Fibroblast of lung (primary cell): ENCODE measurements around the gene PLAAT3. TPM values are rescaled to one million over a fixed set of nuclear protein-coding genes. Genes with fewer than 3 reads are reported as not detected.

Experiments used
- DNase-seq, 2 donors: peaks; one replicate each; pipeline versions ENCODE4 v3.0.0 to v3.0.0-alpha.2; 2010; ENCODE audit warnings: low read depth in 2 of 2
- H2AFZ ChIP-seq: 2 replicates; pipeline ENCODE4 v1.5.1; 2012; ENCODE audit warnings: low read length, control low read depth, inconsistent platforms
- H3K27ac ChIP-seq: 2 replicates; pipeline ENCODE4 v1.5.1; 2011; ENCODE audit warnings: low read length, control low read depth; ENCODE audit not compliant: insufficient read depth
- H3K27me3 ChIP-seq: 2 replicates; pipeline ENCODE4 v1.5.1; 2011; ENCODE audit warnings: mild to moderate bottlenecking, low read length; ENCODE audit not compliant: control insufficient read depth, insufficient read depth
- H3K36me3 ChIP-seq: 2 replicates; pipeline ENCODE4 v1.5.1; 2011; ENCODE audit warnings: low read length; ENCODE audit not compliant: control insufficient read depth, insufficient read depth
- H3K4me1 ChIP-seq: 2 replicates; pipeline ENCODE4 v1.5.1; 2011; ENCODE audit warnings: low read length; ENCODE audit not compliant: control insufficient read depth, insufficient read depth; ENCODE audit errors: extremely low read depth
- H3K4me2 ChIP-seq: 2 replicates; pipeline ENCODE4 v1.5.1; 2011; ENCODE audit warnings: low read length, control low read depth; ENCODE audit not compliant: insufficient read depth; ENCODE audit errors: extremely low read depth
- H3K4me3 ChIP-seq, 4 experiments: fragments of 200-600 bp in 1 of 4; sonication (generic) in 1 of 4; replicated peaks in 1 of 4; 2 replicates each; pipeline ENCODE4 v1.5.1; 2011 to 2016; ENCODE audit warnings: low read length in 4 of 4, low read depth in 3 of 4, mild to moderate bottlenecking in 3 of 4, control low read depth in 2 of 4, inconsistent platforms in 1 of 4, mixed read lengths in 1 of 4; ENCODE audit not compliant: insufficient read depth in 1 of 4; ENCODE audit errors: control extremely low read depth in 1 of 4
- H3K79me2 ChIP-seq: 2 replicates; pipeline ENCODE4 v1.5.1; 2012; ENCODE audit warnings: mild to moderate bottlenecking, low read length, inconsistent platforms; ENCODE audit not compliant: control insufficient read depth, insufficient read depth
- H3K9ac ChIP-seq: 2 replicates; pipeline ENCODE4 v1.5.1; 2011; ENCODE audit warnings: mild to moderate bottlenecking, low read length, control low read depth; ENCODE audit not compliant: insufficient read depth
- H3K9me3 ChIP-seq: 2 replicates; pipeline ENCODE4 v1.5.1; 2012; ENCODE audit warnings: low read depth, low read length; ENCODE audit not compliant: control insufficient read depth, insufficient read depth
- H4K20me1 ChIP-seq: 2 replicates; pipeline ENCODE4 v1.5.1; 2011; ENCODE audit warnings: low read length; ENCODE audit not compliant: control insufficient read depth, insufficient read depth; ENCODE audit errors: extremely low read depth
- EZH2 ChIP-seq: IDR thresholded peaks from 2 replicates; pipeline ENCODE4 v1.5.1; 2012; ENCODE audit warnings: low read length, control low read depth, mild to moderate bottlenecking; ENCODE audit errors: missing control alignments
- polyA plus RNA-seq, 2 donors: library from polyadenylated mRNA; depleted of rRNA in 1 of 2; stranded (reverse) in 1 of 2; unstranded in 1 of 2; fragments of >200 nt; gene quantifications; 2 replicates each; pipeline ENCODE4 v1.2.1, GENCODE V29; 2011 to 2012; ENCODE audit warnings: missing spikeins in 1 of 2
- total RNA-seq: library from RNA; depleted of rRNA; stranded (reverse); fragments of >200 nt; gene quantifications from 2 replicates; pipeline ENCODE4 v1.2.1, GENCODE V29; 2014
- TF ChIP-seq, protein P1 (sequence below), 2 donors: IDR thresholded peaks in 1 of 2; conservative IDR thresholded peaks in 1 of 2; 1 replicate in 1 of 2; 2 replicates in 1 of 2; pipeline ENCODE4 v1.5.1; 2011 to 2012; ENCODE audit warnings: low read length in 2 of 2, control low read depth in 1 of 2, inconsistent platforms in 1 of 2, low read depth in 1 of 2, mild to moderate bottlenecking in 1 of 2

PLAAT3 gene
- total and polyA plus RNA-seq, 2 donors (not counting 1 experiment from before 2014, with no cell fraction given), result 11.4 to 45.4 TPM

- no peak for TF ChIP-seq EZH2
- TF ChIP-seq, protein P1, sequence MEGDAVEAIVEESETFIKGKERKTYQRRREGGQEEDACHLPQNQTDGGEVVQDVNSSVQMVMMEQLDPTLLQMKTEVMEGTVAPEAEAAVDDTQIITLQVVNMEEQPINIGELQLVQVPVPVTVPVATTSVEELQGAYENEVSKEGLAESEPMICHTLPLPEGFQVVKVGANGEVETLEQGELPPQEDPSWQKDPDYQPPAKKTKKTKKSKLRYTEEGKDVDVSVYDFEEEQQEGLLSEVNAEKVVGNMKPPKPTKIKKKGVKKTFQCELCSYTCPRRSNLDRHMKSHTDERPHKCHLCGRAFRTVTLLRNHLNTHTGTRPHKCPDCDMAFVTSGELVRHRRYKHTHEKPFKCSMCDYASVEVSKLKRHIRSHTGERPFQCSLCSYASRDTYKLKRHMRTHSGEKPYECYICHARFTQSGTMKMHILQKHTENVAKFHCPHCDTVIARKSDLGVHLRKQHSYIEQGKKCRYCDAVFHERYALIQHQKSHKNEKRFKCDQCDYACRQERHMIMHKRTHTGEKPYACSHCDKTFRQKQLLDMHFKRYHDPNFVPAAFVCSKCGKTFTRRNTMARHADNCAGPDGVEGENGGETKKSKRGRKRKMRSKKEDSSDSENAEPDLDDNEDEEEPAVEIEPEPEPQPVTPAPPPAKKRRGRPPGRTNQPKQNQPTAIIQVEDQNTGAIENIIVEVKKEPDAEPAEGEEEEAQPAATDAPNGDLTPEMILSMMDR (conservative IDR thresholded peaks at IDR 0.05 in 1 of 2, IDR thresholded peaks at IDR 0.05 in 1 of 2; ENCODE audit: low read depth in 1 of 2, low read length in 2 of 2), result peak; percentile 58 to 63
- DNase-seq, result peak in 1 of 2 donors; percentile 23
- Histone ChIP-seq H3K27me3 (no peaks in the 10 kb centered on the region), H3K4me3 (no peak overlapping the region), H3K4me1 (no peaks in the 10 kb centered on the region), H3K4me2 (no peak overlapping the region), H2AFZ (no peak overlapping the region), H3K9ac (no peak overlapping the region), H3K27ac (no peak overlapping the region), H3K9me3 (no peaks in the 10 kb centered on the region), H3K79me2 (no peaks in the 10 kb centered on the region), H4K20me1 (no peaks in the 10 kb centered on the region), H3K36me3 (no peaks in the 10 kb centered on the region)
These were observed 21.2 kb downstream of the PLAAT3 start for GRCh38 chr11:63592975-63593395.

DNA sequence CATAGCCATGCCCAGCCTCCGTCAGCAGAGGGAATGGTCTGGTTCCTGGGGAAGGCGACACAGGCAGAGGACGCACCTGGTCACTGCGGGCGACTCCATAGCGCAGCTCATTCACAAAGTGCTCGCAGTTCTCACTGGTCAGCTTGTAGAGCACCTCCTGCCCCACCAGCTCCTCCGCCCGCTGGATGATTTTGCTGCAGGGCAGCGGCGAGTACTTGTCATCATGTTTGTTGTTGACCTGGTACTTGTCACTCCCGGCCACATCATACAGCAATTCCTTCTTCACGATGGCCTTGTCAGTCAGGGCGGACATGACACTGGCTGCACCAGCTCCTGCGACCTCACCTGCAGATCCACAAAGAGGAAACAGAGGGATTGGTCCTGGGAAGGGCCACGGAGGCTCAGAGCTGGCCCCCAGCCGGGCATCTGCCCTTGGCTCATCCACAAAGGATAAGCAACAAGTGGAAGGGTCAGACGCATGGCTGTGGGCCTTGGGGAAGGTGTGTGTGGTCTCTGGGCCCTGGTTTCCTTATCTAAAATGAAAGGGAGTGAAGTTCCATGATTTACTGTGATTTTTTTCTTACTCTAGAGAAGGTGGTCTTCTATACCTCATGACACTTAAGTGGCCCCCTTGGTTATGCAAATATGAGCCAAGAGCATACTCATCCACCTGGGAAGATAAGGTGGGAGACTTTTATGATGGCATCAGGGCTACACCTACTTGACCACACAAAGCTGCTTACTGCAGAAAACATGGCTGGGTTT is 24.0 kb downstream of the PLAAT3 start:
- no peak for DNase-seq
- Histone ChIP-seq H3K4me1 (no peaks in the 10 kb centered on the region), H3K4me2 (no peak overlapping the region), H4K20me1 (no peaks in the 10 kb centered on the region), H3K27me3 (no peaks in the 10 kb centered on the region), H3K9me3 (no peaks in the 10 kb centered on the region), H3K4me3 (no peak overlapping the region), H3K36me3 (no peaks in the 10 kb centered on the region), H3K9ac (no peak overlapping the region), H2AFZ (no peak overlapping the region), H3K79me2 (no peaks in the 10 kb centered on the region), H3K27ac (no peak overlapping the region)
- TF ChIP-seq EZH2, result no peak
- TF ChIP-seq, protein P1 (conservative IDR thresholded peaks at IDR 0.05 in 1 of 2, IDR thresholded peaks at IDR 0.05 in 1 of 2; ENCODE audit: low read depth in 1 of 2, low read length in 2 of 2), result no peak

GRCh38 chr11:63589000-63589399 is 25.2 kb downstream of the PLAAT3 start:
- Histone ChIP-seq H3K9me3 (no peaks in the 10 kb centered on the region), H3K79me2 (no peaks in the 10 kb centered on the region), H4K20me1 (no peaks in the 10 kb centered on the region), H3K9ac (no peak overlapping the region), H3K36me3 (no peaks in the 10 kb centered on the region), H3K4me2 (no peak overlapping the region), H3K27me3 (no peaks in the 10 kb centered on the region), H3K27ac (no peak overlapping the region), H3K4me3 (no peak overlapping the region), H2AFZ (no peak overlapping the region), H3K4me1 (no peaks in the 10 kb centered on the region)
- no peak for DNase-seq
- TF ChIP-seq, protein P1 (conservative IDR thresholded peaks at IDR 0.05 in 1 of 2, IDR thresholded peaks at IDR 0.05 in 1 of 2; ENCODE audit: low read depth in 1 of 2, low read length in 2 of 2), result no peak
- no peak for TF ChIP-seq EZH2
